ENCODE measurements around the gene SNX1. TPM values are rescaled to one million over a fixed set of nuclear protein-coding genes. Genes with fewer than 3 reads are reported as not detected.

Gene SNX1
- total and polyA plus RNA-seq, 10 of the 15 experiments (the other 5 are each of a cell fraction or from before 2014, with no cell fraction given): 17.8 to 115 (median 96.3) TPM

- TF ChIP-seq, protein P1, sequence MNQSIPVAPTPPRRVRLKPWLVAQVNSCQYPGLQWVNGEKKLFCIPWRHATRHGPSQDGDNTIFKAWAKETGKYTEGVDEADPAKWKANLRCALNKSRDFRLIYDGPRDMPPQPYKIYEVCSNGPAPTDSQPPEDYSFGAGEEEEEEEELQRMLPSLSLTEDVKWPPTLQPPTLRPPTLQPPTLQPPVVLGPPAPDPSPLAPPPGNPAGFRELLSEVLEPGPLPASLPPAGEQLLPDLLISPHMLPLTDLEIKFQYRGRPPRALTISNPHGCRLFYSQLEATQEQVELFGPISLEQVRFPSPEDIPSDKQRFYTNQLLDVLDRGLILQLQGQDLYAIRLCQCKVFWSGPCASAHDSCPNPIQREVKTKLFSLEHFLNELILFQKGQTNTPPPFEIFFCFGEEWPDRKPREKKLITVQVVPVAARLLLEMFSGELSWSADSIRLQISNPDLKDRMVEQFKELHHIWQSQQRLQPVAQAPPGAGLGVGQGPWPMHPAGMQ (IDR thresholded peaks at IDR 0.05; ENCODE audit: borderline replicate concordance): no peak
- TF ChIP-seq ATF7 (IDR thresholded peaks at IDR 0.05; ENCODE audit: low read depth) (no peak), ZNF217 (IDR thresholded peaks at IDR 0.05) (no peak), JUND (IDR thresholded peaks at IDR 0.05; ENCODE audit: low read depth, low read length) (no peak), ZNF384 (IDR thresholded peaks at IDR 0.05; ENCODE audit: borderline replicate concordance, low read depth, low read length) (no peak), PAX5 (IDR thresholded peaks at IDR 0.05; ENCODE audit: borderline replicate concordance, low read depth, low read length) (0 out of 2 replicates have a peak, but pooled peaks have one; percentile 28), HSF1 (IDR thresholded peaks at IDR 0.05; ENCODE audit: low read depth, low read length) (no peak), ZNF592 (IDR thresholded peaks at IDR 0.05) (no peak), BACH1 (IDR thresholded peaks at IDR 0.05; ENCODE audit: borderline replicate concordance) (peak; percentile 66), SMARCA5 (IDR thresholded peaks at IDR 0.05) (peak; percentile 95), ZBTB4 (CRISPR knock-in tag; IDR thresholded peaks at IDR 0.05) (no peak), RBBP5 (conservative IDR thresholded peaks at IDR 0.05) (no peak), KLF5 (IDR thresholded peaks at IDR 0.05; ENCODE audit: partially characterized antibody) (no peak), USF2 (IDR thresholded peaks at IDR 0.05; ENCODE audit: borderline replicate concordance, low read depth, low read length) (no peak), SP1 (IDR thresholded peaks at IDR 0.05; ENCODE audit: low read depth, low read length) (no peak), POLR2AphosphoS2 (IDR thresholded peaks at IDR 0.05; ENCODE audit: low read depth, low read length) (0 out of 2 replicates have a peak, but pooled peaks have one; percentile 74)
- TF ChIP-seq, protein P2, sequence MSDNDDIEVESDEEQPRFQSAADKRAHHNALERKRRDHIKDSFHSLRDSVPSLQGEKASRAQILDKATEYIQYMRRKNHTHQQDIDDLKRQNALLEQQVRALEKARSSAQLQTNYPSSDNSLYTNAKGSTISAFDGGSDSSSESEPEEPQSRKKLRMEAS (IDR thresholded peaks at IDR 0.05; ENCODE audit: low read depth, low read length): peak; percentile 52; the same call in 1 of the 2 replicates
Measured at GRCh38 chr15:64153480-64154367, 57.9 kb downstream of the SNX1 start (continued).

Data from GM12878 (cell line).